ENCODE data around the gene LLPH.

DNA sequence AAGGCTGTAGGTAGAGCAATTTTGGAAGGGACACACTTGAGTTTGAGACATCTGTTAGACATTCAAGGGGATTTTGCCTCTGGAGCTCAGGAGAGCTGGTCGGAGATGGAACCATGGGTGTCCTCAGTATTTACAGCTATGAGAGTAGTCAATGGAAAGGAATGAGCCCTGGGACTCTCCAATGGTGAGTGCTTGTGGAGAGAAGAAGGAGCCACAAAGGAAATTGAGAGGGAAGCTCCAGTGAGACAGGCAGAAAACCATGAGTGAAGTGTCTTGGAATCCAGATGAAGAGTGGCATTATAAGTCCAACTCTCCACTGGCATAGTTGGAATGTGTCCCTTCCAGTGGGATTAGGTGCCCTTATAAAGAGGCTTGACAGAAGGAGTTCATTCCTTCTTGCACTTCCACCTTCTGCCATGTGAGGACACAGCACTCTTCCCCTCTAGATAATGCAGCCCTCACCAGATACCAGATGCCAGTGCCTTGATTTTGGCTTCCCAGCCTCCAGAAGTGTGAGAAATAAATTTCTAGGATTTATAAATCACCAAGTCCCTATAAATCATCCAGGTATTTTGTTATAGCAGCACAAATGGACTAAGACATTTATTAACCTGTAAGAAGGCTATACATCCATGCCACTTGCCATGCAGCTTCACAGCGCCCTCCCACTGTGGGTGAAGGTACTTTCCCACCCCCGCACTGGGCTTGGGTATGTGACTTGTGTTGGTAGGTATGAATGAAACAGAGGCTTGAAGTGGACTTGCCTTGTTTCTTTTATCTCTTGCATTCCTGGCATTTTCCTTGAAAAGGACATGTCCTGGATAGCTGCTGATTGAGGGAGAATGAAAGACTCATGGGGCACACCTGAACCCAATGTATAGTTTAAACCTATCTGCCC is 27.3 kb downstream of the LLPH start:
- TF ChIP-seq POLR2A (IDR thresholded peaks at IDR 0.05) (no peak), CTCF (IDR thresholded peaks at IDR 0.05 in 8 of 11, conservative IDR thresholded peaks at IDR 0.05 in 3 of 11) (no peak), POLR2AphosphoS5 (IDR thresholded peaks at IDR 0.05) (no peak)
